Muscle layer of colon (tissue), 2 donors: ENCODE results near the gene ZNF341.
A peak's percentile ranks its signal among the peaks of the same experiment; 100 is the strongest.

Experiments used
- H3K27ac ChIP-seq: one replicate; pipeline ENCODE4 v1.7.0; 2013; ENCODE audit warnings: low read depth, mild to moderate bottlenecking, low read length, moderate library complexity
- H3K27me3 ChIP-seq, 2 donors: one replicate each; pipeline ENCODE4 v1.7.0; 2013; ENCODE audit warnings: low read length in 2 of 2, mild to moderate bottlenecking in 2 of 2; ENCODE audit not compliant: insufficient read depth in 2 of 2, control insufficient read depth in 1 of 2
- H3K36me3 ChIP-seq: one replicate; pipeline ENCODE4 v1.7.0; 2013; ENCODE audit warnings: mild to moderate bottlenecking, low read length; ENCODE audit not compliant: insufficient read depth
- H3K4me1 ChIP-seq: one replicate; pipeline ENCODE4 v1.7.0; 2013; ENCODE audit warnings: mild to moderate bottlenecking, low read length; ENCODE audit not compliant: insufficient read depth
- H3K4me3 ChIP-seq, 2 donors: one replicate each; pipeline ENCODE4 v1.7.0; 2013; ENCODE audit warnings: low read length in 2 of 2, low read depth in 1 of 2, mild to moderate bottlenecking in 1 of 2, moderate library complexity in 1 of 2
- H3K9ac ChIP-seq: one replicate; pipeline ENCODE4 v1.7.0; 2013; ENCODE audit warnings: low read length
- H3K9me3 ChIP-seq: one replicate; pipeline ENCODE4 v1.7.0; 2013; ENCODE audit warnings: mild to moderate bottlenecking, low read length
- donor health status: abdominal sarcoma.
- donor health status: Adenocarcinoma of cecum.

Gene ZNF341

GRCh38 chr20:33721391-33722140 lies 10.2 kb upstream of the ZNF341 start:
- Histone ChIP-seq H3K27ac (no peak overlapping the region), H3K4me1 (peaks cover 9% of the 10 kb centered on the region), H3K27me3 (no peaks in the 10 kb centered on the region), H3K4me3 (no peak overlapping the region), H3K36me3 (no peaks in the 10 kb centered on the region), H3K9ac (no peak overlapping the region), H3K9me3 (no peaks in the 10 kb centered on the region)

DNA sequence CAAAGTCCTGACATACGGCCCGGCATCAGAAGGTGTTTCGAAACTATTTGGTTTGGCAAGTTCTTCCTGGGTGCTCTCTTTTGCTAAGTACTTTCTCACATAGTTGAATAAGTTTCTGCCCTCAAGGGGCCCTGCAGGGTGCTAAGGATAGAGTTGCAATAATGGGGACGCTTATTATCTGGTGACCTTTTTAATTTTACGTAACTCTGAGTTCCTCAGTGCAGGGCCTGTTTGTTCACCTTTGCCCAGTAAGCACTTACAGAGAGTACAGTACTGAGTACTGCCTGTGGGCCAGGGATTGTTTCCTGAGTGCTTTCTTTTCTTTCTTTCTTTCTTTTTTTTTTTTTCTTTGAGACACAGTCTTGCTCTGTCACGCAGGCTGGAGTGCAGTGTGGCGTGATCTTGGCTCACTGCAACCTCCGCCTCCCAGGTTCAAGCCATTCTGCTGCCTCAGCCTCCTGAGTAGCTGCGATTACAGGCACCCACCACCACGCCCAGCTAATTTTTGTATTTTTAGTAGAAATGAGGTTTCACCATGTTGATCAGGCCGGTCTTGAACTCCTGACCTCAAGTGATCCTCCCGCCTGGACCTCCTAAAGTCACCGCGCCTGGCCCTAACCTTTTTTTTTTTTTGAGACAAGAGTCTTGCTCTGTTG lies 7.2 kb upstream of the ZNF341 start:
- Histone ChIP-seq H3K4me1 (peaks cover under 1% of the 10 kb centered on the region), H3K27ac (no peak overlapping the region), H3K4me3 (no peak overlapping the region), H3K9ac (no peak overlapping the region), H3K9me3 (no peaks in the 10 kb centered on the region), H3K27me3 (no peaks in the 10 kb centered on the region), H3K36me3 (no peaks in the 10 kb centered on the region)

DNA sequence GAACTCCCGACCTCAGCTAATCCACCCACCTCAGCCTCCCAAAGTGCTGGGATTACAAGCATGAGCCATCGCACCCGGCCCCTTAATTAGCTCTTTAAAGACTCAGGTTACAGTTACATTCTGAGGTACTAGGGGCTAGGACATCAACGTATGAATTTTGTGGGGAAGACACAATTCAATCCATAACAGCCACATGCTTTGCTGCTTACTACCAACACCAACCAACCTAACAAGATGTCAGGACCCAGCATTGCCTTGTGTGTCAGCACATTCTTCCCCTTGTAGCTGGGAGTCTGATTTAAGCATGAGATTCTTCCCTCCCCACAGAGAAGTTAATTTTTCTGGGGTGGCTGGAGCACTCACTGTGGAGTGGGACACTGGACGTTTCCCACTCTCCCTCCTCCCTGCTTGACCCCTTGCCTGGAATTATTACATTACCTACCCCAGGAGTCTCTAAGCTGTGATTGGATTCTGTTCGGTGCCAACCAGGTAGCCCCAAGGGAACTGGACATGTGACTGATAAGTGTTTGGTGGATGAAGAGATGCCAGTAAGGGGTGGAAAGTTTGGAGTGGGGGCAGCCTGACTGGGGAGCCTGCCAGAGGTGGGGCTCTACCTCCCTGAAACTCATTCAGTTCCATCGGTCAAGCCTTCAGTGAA lies 6.1 kb upstream of the ZNF341 start:
- Histone ChIP-seq H3K9me3 (no peaks in the 10 kb centered on the region), H3K4me1 (no peaks in the 10 kb centered on the region), H3K4me3 (no peak overlapping the region), H3K9ac (no peak overlapping the region), H3K27me3 (no peaks in the 10 kb centered on the region), H3K27ac (no peak overlapping the region), H3K36me3 (no peaks in the 10 kb centered on the region)

DNA sequence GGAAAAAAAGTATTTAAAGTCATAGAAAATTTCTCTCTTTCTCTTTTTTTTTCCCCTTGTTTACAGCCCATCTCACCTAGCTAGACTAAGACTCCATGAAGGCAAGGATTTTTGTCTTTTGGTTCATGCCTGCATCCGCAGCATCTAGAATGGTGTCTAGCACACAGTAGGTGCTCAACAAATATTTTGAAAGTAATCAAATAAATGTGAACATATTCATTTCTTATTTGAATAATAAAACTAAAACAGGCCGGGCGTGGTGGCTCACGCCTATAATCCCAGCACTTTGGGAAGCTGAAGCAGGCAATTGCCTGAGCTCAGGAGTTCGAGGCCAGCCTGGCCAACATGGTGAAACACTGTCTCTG lies 4.7 kb upstream of the ZNF341 start:
- Histone ChIP-seq H3K36me3 (no peaks in the 10 kb centered on the region), H3K27me3 (no peaks in the 10 kb centered on the region)

DNA sequence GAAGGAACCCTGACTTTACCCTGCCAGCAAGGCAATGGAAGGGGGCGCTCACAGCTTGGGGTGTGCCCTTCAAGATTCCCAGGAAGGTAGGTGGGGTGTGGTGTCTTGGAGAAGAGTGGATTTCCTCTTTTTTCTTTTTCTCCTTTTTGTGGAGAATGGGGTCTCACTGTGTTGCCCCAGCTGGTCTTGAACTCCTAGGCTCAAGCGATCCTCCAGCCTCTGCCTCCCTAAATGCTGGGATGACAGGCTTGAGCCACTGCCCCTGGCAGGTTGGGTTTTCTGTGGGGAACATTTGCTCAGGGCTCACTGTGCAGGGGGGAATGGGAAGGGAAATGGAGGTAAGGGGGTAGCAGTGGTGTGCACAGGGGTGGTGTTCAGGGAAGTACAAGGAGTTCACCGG lies 4.0 kb upstream of the ZNF341 start:
- H3K4me3 ChIP-seq = no peak overlapping the region
- no peaks in the 10 kb centered on the region for H3K36me3 ChIP-seq
- H3K9ac ChIP-seq = no peak overlapping the region
- H3K27me3 ChIP-seq = no peaks in the 10 kb centered on the region
- H3K27ac ChIP-seq = no peak overlapping the region
- no peaks in the 10 kb centered on the region for H3K9me3 ChIP-seq
- peaks cover 13% of the 10 kb centered on the region for H3K4me1 ChIP-seq

More for the DNA sequence above, 4.7 kb upstream of the ZNF341 start:
- Histone ChIP-seq H3K27ac (no peak overlapping the region), H3K9ac (no peak overlapping the region), H3K9me3 (no peaks in the 10 kb centered on the region), H3K4me1 (peaks cover 8% of the 10 kb centered on the region), H3K4me3 (no peak overlapping the region)

DNA sequence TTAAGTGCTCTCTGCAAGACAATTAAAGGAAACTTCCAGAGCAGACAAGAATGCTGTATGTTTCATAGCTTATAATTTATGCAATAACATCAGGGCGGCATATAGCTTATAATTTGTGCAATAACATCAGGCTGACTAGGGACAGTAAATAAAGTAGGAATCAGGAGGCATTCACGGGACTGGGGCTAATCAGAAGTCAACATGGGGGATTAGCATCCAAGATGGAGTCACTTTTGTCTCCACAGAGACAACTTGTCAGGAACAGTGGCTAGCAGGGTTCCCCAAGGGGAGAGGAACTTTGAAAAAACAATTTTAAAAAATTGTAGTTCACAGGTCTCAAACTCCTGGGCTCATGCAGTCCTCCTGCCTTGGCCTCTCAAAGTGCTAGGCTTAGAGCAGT lies 3.3 kb upstream of the ZNF341 start:
- H3K9ac ChIP-seq = no peak overlapping the region
- H3K9me3 ChIP-seq = no peaks in the 10 kb centered on the region
- no peaks in the 10 kb centered on the region for H3K27me3 ChIP-seq
- peaks cover 15% of the 10 kb centered on the region for H3K4me1 ChIP-seq
- no peak overlapping the region for H3K27ac ChIP-seq
- no peak overlapping the region for H3K4me3 ChIP-seq
- H3K36me3 ChIP-seq = no peaks in the 10 kb centered on the region

- no peak overlapping the region for H3K9ac ChIP-seq
- H3K27me3 ChIP-seq = no peaks in the 10 kb centered on the region
- H3K36me3 ChIP-seq = no peaks in the 10 kb centered on the region
- no peak overlapping the region for H3K4me3 ChIP-seq
- peaks cover 21% of the 10 kb centered on the region for H3K4me1 ChIP-seq
- no peak overlapping the region for H3K27ac ChIP-seq
- no peaks in the 10 kb centered on the region for H3K9me3 ChIP-seq
Measured at GRCh38 chr20:33729101-33729500, 2.7 kb upstream of the ZNF341 start.

DNA sequence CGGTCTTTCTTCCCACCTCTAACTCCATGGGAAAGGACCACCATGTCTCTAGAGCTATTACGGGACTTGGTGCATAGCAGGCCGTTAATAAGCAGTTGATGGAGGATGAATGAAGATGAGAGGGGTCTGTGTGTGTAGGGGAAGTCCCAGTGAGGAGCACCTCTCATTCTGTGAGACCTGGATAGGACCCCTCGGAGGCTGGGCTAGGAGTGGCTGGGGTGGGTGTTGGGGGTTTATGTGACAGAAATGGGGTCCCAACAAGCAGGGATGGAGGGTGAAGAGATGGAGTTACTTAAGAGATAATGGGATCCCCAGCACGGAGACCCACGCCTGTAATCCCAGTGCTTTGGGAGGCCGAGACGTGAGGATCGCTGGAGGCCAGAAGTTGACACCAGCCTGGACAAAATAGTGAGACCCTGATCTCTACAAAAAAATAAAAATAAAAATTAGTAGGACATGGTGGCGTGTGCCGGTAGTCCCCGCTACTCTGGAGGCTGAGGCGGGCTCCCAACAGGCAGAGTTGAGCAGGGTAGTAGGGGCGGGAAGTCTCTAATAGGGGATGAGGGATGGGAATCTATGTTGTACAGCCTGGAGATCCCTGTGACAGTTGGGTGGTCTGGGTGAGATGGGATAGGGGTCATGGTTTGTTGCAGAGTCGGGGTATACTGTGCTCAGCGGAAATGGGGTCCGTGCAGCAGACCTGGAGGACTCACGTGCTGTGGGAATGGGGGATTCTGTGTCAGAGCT lies 677 bp upstream of the ZNF341 start:
- Histone ChIP-seq H3K9me3 (peaks cover 8% of the 10 kb centered on the region), H3K27ac (peak overlapping the region; percentile 92), H3K4me3 (peak overlapping the region; percentile 71 to 83), H3K27me3 (no peaks in the 10 kb centered on the region), H3K36me3 (no peaks in the 10 kb centered on the region), H3K9ac (peak overlapping the region; percentile 65), H3K4me1 (peaks cover 25% of the 10 kb centered on the region)

- H3K27ac ChIP-seq = peak overlapping the region; percentile 68
- H3K4me3 ChIP-seq = peak overlapping the region; percentile 74 to 83
- H3K27me3 ChIP-seq = no peaks in the 10 kb centered on the region
- H3K4me1 ChIP-seq = peaks cover 25% of the 10 kb centered on the region
- H3K9me3 ChIP-seq = peaks cover 15% of the 10 kb centered on the region
- H3K36me3 ChIP-seq = no peaks in the 10 kb centered on the region
- peak overlapping the region; percentile 61 for H3K9ac ChIP-seq
Measured at GRCh38 chr20:33732166-33732970, 572 bp downstream of the ZNF341 start.

DNA sequence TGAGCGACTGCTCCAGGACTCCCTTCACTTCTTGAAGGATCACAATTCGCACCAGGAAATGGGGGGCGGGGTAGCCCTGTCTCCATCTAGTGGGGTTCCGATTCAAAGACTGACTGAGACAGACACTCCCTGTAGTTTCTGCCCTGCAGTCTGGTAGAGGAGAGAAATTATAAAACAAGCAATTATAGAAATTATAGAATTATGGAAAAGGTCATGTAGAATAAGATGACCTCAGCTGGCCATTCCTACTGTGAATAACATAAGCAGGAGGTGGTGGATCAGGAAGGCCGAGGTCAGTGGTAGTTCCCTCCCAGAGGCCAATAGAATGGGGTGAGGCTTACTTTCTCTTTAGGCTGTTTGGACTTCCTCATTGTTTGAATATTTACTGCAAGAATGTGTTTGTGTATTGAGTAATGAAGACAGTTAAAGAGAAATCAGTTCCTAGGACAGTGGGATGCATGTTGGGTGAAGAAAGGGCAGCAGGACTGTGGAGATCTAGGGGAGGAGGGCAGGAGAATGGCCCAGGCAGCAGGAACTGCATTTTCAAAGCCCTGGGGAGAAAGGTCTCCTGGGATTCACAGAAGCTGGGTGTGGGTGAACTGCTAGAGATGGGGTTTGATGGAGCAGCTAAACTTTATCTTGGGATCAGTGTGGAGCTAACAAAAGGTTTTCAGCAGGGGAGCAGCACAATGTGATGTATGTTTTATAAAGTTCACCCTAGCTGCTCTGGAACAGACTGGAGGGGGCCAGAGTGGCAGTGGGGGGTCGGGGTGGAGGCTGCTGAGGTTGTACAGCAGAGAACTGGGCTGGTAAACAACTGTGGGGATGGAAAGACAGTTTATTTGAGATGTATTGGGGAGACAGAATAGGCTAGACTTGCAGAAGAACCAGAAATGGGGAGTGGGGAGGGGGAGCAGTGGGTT lies 2.1 kb downstream of the ZNF341 start:
- Histone ChIP-seq H3K27me3 (no peaks in the 10 kb centered on the region), H3K4me1 (peaks cover 25% of the 10 kb centered on the region), H3K36me3 (no peaks in the 10 kb centered on the region), H3K27ac (peak overlapping the region; percentile 34), H3K9ac (peak overlapping the region; percentile 33), H3K4me3 (no peak overlapping the region), H3K9me3 (peaks cover 15% of the 10 kb centered on the region)
